H1 (cell line): Measurements from ENCODE around the gene MACROD2. TPM values are rescaled to one million over a fixed set of nuclear protein-coding genes. Genes with fewer than 3 reads are reported as not detected.

Experiments
- CTBP2 ChIP-seq: IDR thresholded peaks from 2 replicates; pipeline ENCODE4 v1.7.0; 2011; ENCODE audit warnings: borderline replicate concordance, mild to moderate bottlenecking, moderate library complexity, mixed read lengths, low read length; ENCODE audit not compliant: insufficient read depth, insufficient read length
- POLR2AphosphoS5 ChIP-seq: IDR thresholded peaks from 2 replicates; pipeline ENCODE4 v1.6.1; 2011; ENCODE audit warnings: low read depth, low read length
- SP2 ChIP-seq: IDR thresholded peaks from 2 replicates; pipeline ENCODE4 v1.6.1; 2012; ENCODE audit warnings: mild to moderate bottlenecking, low read length, inconsistent platforms
- YY1 ChIP-seq: IDR thresholded peaks from 2 replicates; pipeline ENCODE4 v1.6.1; 2011; ENCODE audit warnings: low read depth, mild to moderate bottlenecking, low read length
- polyA plus RNA-seq, 7 experiments: library from polyadenylated mRNA; depleted of rRNA in 3 of 7; stranded (reverse) in 5 of 7; unstranded in 2 of 7; fragments of >200 nt in 5 of 7; fragments of 200-250 nt in 2 of 7; gene quantifications; 1 replicate in 5 of 7; 2 replicates in 1 of 7; 4 replicates in 1 of 7; pipeline versions ENCODE4 v1.2.1 to v1.2.3, GENCODE V29; 2011 to 2013; ENCODE audit warnings: missing spikeins in 2 of 7, mixed read lengths in 2 of 7
- total RNA-seq: library from RNA; stranded (reverse); fragmentation: NEBNext Ultra II Directional; extraction: Animal tissue kit (Norgen Biotek cat#: 25700); gene quantifications from 2 replicates; pipeline ENCODE4 v1.2.1, GENCODE V29; 2021

The MACROD2 gene
- total and polyA plus RNA-seq, 2 of the 8 experiments (the other 6 are each of a cell fraction or from before 2014, with no cell fraction given) = 0.70 to 3.9 TPM

DNA sequence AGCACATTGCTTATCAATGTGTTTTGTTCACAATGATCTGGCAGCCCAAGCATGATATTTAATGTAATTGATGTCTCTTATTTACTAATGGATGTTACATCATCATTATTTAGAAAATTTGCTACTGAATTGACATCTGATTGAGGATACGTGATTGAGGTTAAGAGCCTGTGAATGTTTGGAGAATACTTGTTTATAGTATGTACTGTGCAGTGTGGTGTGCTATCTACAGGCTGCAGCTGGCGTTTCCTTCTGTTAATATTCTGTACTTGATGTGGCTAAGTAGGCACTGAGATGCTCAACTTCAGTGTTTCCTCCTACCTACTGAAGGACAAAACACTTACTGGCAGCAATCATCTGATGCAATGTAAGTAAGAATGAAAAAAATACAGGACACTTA lies 1051.7 kb downstream of the MACROD2 start (continued):
- TF ChIP-seq YY1 = no peak
- TF ChIP-seq SP2 = no peak
- TF ChIP-seq CTBP2 = no peak
- TF ChIP-seq POLR2AphosphoS5 = no peak
